Measurements from ENCODE around the gene RAX.

RAX gene

DNA sequence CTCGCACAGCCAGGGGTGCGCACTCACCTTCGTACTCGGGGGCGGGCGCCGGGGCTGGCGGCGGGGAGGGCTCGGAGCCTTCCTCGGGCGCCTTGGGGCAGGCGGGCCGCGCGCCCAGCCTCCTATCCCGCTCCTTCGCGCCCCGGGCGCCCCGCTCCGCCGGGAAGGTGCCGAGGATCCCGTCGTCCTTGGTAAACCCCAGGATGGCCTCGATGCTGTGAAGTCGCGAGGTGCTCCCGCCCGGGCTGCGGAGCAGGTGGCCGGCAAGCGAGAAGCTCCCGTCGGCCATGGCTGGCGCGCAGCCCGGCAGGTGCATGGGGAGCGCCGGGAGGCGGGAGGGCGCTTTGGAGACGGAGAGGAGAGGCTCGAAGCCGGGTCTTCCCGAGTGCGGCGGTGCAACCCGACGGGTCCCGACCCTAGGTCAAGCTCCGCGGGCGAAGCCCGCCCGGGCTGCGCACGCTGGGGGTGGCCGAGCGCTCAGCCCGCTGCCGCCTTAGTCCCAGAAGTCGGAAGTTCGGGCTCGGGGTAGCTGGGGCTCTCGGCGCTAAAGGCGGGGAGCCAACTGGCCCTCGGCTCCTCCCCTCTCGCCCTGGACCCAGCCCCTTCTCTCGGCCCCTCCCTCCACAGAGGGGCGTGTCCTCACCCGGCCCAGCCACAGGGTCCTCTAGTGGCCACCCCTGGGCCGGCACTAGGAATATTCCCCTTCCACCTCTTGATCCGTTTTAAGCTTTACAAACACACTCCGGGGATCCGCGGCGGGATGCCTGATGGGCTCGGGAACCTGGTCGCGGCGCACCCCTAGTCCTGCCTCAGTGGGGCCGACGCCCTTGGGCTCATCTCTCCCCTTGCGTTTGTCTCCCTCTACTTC, at the start of gene RAX:
RAX (minus strand) TSS at position 564 of the 868 bp plus-strand sequence; CDS start at position 316, 248 bp downstream.
- peak; percentile 34 for DNase-seq

DNA sequence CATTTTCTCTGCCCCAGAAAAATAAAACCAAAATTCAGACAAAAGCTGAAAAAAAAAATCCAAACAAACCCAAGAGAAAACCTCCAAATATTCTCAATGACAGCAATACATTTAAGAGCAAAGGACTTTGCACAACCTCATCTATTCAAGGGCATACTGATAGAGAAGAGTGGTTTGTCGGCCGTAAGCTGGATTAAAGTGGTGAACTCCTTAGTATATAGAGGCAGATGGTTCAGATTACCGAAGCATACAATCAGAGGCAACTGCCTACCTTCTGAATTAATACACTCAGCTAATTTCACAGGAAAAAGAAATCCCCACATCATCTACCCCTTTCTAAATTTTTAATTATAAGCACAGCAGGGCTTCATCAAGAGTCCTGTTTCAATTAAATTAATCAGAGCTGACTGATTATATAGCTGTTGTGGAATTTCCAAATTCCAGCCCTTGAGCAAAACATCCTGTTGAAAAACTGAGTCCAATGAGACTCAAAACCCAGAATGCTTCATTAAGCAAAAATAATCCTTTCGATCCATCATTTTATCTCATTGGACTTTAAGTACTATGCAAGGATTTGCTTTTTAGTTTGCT, 45.3 kb upstream of the RAX start, which contains the start of gene CPLX4:
CPLX4 (minus strand) TSS at position 190 of the 591 bp plus-strand sequence; CDS start at position 3, 187 bp downstream.
- DNase-seq = no peak

- no peak for DNase-seq
Observed at GRCh38 chr18:59311631-59312030, 38.4 kb upstream of the RAX start.

- no peak for DNase-seq
Observed at GRCh38 chr18:59308938-59309260, 35.6 kb upstream of the RAX start.

DNA sequence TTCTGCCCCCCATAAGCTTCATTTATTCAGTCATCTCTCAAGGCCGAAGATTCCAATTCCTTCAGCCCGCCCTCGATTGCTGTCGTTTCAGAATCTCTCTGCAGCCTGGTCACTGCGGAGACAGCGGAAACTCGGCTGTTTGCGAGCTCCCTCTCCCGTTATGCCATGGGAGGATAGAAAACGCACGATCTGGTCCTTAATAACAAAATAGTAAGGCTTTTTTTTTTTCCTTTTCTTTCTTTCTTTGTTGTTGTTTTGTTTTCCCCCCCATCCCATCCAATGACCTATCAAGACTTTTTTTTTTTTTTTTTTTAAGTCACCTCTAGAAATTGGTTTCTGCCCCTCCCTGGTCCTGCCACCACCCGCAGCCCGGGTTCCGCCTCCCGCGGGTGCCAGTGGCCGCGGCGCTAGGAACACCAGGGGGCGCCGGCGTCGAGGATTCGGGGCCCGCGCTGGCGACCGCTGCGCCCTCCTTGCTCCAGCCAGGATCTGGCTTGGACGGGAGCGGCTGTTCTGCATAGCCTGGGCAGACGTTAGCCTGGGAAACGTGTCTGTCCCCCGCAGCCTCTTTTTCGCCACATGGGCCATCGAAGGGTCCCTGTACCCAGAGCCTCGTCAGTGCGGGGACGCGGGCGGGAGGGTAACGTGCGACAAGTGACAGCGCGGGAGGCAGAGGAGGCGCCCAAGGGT, 35.1 kb upstream of the RAX start:
- peak; percentile 60 for DNase-seq

DNA sequence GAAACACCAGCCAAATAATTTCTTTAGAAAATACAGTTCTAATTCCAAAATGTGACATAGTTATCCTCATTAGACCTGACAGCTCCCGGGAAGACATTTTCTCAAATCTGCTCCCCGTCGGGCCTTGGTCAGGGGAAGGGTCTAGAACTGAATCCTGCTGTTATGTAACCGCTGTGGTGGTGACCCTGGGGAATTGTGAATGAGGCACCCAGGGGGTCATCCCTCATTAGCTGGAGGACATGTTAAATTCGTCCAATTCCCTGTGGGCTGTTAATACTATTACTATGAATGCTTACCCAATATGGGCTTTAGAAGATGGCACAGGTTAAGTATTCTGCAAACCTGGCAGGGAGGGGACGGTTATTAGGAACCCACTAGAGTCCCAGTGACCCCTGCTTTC, 33.4 kb upstream of the RAX start:
- no peak for DNase-seq

DNA sequence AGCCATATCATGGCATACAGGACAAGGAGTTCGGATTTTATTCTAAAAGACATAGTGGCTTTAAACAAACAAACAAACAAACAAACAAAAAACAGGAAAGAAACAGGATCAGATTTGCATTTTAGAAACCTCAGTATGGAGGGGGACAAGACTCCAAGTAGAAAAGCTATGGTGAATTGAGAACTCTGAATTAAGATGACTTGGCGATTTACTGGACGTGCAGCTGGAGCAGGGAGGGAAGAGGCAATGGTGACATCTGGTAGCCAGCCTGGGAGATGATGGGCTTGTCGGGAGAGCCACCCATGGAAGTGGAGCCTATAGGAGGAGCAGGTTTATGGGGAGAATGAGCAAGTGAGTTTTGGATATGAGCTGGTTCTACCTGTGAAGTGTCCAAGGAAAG, 32.0 kb upstream of the RAX start:
- no peak for DNase-seq

DNA sequence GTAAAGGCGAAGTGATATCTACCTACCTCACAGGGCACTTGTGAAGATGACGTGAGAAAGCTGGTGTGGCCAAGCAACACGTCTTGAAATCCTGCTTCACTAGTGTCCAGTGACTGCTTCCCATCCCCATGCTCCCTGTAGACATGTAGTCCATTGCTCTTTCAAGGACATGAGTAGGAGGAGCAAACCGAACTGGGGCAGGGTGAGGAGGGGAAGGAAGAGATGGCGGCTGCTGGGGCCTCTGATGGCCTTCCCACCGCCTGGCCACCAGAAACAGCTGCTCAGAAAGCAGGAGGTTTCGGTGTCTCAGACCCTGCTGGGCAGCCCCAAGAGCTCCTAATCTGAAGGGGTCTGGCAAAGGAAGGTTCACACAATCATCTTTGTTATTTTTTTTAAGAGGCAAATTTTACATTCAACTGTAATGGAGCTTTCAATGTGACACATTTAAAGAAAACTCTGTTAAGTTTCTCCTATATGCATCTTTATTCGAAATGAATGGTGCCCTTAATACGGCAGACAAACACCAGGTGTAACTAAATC, 30.5 kb upstream of the RAX start:
- DNase-seq = no peak

- DNase-seq = no peak
Observed at GRCh38 chr18:59303006-59303405, 29.8 kb upstream of the RAX start.

DNA sequence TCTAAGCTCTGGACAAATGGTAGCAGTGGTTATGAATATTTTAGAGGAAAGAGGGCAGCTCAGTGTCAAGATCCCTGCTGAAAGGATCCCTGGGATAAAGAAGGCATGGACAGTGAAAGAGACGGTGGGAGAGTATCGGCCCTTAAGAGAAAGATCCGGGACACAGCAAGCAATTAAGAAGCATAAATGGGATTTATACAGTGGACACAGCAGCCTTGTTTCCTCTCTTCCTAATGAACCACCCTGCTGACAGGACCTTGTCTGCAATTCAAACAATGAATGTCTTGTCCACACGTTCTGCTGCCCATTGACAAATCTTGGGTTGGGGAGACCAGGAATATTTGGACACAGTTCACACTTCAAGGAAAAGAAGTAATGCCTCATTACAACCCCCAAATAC, 28.7 kb upstream of the RAX start:
- DNase-seq = no peak

DNA sequence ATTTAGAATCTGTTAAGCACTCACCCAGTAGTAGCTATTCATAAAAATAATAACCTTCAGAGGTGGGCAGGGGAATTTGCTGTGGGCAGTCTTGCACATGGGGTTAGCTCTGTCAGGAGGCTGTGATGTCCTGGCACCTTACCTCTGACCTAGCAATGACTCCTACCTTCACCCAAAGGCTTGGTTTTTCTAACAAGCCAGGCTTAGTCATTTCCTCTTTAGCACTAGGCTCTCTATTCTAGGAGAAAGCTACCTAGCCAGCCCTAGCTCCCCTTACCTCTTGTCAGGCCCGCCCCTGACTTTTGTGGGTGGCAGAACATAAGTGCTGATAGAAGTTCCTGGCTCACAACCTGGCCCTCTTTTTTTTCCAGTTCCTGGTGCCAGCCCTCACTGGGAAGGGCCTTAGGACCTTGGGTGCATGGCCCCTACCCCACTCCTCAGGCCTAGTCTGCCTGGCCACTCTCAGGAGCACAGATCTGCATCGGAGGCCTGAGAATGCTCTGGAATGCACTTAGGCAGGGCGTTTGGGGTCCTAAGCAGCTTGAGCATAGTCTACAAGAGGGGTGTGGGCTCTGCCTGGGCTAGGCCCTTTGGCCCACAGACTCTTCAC, 27.5 kb upstream of the RAX start:
- DNase-seq = peak; percentile 22

GRCh38 chr18:59298871-59299270, 25.6 kb upstream of the RAX start:
- no peak for DNase-seq

DNA sequence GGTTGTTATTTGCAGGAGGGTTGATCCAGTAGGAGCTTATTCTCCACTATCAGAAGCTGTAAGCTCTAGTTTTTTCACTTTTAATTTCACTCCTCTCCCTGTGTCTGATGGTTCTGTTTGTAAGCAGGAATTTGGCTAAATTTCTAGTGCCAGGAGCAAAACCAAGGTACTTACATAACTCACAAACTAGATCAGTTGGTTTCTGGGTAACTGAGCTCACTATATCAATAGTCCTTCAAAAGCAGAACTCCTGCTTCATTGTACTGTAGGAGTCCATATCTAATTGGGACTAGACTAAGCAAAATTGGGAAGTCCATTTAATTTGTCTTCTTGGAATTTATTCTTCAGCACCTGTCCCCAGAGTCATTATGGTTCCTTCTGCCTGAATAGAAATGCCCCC, 20.1 kb upstream of the RAX start:
- no peak for DNase-seq

- DNase-seq = no peak
Observed at GRCh38 chr18:59286341-59286740, 13.1 kb upstream of the RAX start.

DNA sequence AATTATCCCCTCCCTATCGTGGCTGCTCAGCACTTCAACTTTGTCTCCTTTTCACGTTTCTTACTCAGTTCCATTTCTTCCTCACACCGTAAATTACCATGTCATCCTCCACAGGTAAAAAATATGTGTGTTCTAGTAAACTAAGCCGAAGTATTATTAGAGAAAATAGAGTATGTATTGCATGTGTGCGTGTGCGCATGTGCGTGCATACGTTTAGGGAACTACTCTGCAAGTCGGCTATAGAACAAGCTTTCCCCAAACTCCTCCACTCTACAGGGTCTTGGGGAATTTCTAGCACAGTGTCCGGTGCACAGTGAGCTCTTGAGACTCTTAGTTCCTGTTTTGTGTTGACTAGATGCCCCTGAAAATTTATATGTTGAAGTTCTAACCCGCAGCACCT, 9.1 kb upstream of the RAX start:
- DNase-seq = no peak

DNA sequence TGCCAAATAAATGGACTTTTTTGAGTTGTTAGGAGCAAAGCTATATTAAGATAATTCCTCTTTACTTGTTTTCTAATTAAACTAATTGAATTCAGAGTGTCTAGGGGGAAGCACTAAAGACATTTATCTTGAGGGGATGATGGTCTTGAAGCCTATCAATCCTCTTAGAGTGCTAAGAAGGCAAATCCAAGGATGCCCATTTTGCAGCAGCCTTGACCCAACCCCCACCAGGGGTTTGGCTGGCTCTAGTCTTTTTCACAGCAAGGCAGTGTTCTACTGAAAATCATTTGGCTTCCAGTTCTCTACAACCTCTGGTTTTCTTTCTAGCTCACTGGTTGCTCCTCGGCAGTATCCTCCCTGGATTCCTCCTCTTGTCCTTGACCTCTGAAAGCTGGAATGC, 6.5 kb upstream of the RAX start:
- no peak for DNase-seq

DNA sequence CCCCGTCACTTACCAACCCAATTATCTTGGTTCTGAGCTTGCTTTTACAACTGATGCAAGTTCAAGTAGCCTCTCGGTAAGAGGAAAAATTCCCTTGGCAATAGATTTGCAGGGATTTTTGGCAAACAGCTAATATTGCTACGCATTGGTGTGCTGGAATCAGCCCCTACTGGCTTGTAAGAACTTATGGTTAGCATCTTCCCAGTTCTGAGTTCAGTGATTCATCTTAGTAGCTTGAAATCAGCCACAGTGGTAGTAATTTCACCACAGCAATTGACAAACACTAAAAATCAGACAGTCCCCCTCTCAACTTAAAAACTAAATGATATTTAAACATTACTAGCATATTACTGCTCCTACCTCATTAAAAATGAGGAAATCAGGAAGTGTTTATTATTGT, 5.9 kb upstream of the RAX start:
- peak; percentile 19 for DNase-seq

- DNase-seq = no peak
Observed at GRCh38 chr18:59278793-59279192, 5.5 kb upstream of the RAX start.

DNA sequence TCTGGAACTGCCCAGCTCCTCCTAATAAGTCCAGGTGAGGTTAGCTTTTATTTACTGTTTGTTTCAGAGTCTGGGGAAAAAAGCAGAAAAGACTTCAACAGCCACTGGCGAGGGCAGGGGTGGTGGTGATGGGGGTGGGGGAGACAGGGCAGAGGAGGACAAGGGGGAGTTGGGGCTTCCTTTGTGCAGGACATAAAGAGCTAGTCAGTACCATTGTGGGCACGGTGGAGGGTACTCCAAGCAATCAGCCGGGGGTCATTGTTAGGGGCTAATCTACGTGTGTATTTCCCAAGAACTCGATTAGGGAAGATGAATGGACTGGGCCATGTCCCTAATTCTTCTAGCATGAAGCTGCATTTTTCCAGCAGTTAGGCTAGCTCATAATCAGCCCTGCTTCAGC, 2.8 kb upstream of the RAX start:
- no peak for DNase-seq

DNA sequence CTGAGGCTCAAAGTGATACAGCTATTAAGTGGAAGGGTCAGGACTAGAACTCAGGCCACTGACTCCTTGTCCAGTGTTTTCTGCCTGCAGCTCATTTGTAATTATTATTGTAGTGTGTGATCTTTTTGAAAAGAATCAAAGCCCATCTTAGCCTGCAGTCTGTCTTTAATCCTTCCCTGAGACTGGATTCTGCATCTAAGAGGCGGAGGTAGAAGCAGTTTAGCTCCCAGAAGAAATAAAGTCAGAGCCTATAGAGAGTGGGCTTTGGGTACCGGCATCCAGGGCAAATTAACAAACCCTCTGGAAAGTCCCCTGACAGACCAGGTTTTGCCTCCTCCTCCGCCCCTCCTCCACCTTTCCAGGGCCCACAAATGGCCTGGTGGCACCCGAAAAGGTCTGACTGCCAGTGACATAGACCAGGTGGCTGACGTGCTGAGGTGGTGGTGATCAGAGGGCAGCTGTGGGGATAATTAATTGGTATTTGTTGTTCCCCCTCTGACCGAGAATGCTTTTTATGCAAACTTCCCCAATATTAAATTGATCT, 2.2 kb upstream of the RAX start:
- DNase-seq = no peak

DNA sequence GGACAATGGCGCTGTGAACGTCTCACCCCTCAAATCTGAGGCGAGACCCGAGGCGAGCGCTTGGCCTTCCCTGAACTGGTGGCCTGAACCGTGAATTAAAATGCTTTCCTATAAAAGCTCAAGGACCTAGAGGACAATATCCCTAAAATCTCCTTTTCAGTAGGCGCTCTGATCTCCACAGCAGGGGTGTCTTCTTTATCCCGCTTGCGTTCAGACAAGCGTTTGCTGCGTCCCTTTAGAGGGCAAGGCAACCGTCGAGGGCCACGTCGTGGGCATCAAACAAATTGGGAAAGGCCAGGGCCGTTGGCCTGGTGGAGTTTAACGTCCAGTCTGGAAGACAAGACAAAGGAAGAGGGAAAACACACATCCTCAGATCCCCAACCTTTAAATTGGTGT, 1.3 kb upstream of the RAX start:
- DNase-seq = no peak

GRCh38 chr18:59273759-59274532, 692 bp upstream of the RAX start:
- no peak for DNase-seq
